Common myeloid progenitor, CD34-positive (primary cell): ENCODE measurements around the gene ASB3.

ENCODE experiments used
- CTCF ChIA-PET: fragments of 350-600 bp; sonication (Branson Sonifier 250); formaldehyde crosslinking; loops from one replicate; lab custom pipeline; 2021; ENCODE audit warnings: antibody characterized with exemption; lab: Charles Lee
- POLR2A ChIA-PET: fragments of 350-600 bp; sonication (Branson Sonifier 250); formaldehyde crosslinking; loops from one replicate; lab custom pipeline; 2021; ENCODE audit warnings: antibody characterized with exemption; lab: Charles Lee
- DNase-seq, 3 donors: peaks; one replicate each; pipeline versions ENCODE4 v3.0.0 to v3.0.0-alpha.2; 2013
- H3K27ac ChIP-seq, 2 experiments: 1 replicate in 1 of 2; 2 replicates in 1 of 2; pipeline ENCODE4 v1.7.0; 2013; ENCODE audit warnings: inconsistent platforms in 2 of 2, low read length in 2 of 2, mild to moderate bottlenecking in 2 of 2, low read depth in 1 of 2, moderate library complexity in 1 of 2; ENCODE audit not compliant: severe bottlenecking in 2 of 2, insufficient read depth in 1 of 2, poor library complexity in 1 of 2
- H3K27me3 ChIP-seq, 5 experiments: replicated peaks in 2 of 5; 1 replicate in 3 of 5; 2 replicates in 2 of 5; pipeline versions ENCODE4 v1.6.1 to v1.7.0; 2013; ENCODE audit warnings: low read length in 4 of 5, mild to moderate bottlenecking in 2 of 5, moderate library complexity in 2 of 5, inconsistent platforms in 1 of 5; ENCODE audit not compliant: insufficient read depth in 5 of 5, control insufficient read depth in 4 of 5
- H3K36me3 ChIP-seq, 4 experiments: 1 replicate in 2 of 4; 2 replicates in 2 of 4; pipeline versions ENCODE4 v1.6.1 to v1.7.0; 2013; ENCODE audit warnings: low read length in 3 of 4, control low read depth in 1 of 4, mild to moderate bottlenecking in 1 of 4; ENCODE audit not compliant: control insufficient read depth in 4 of 4, insufficient read depth in 4 of 4
- H3K4me1 ChIP-seq, 4 experiments: 1 replicate in 3 of 4; 2 replicates in 1 of 4; pipeline versions ENCODE4 v1.6.1 to v1.7.1; 2013; ENCODE audit warnings: low read length in 3 of 4, mild to moderate bottlenecking in 3 of 4, control low read depth in 1 of 4, inconsistent platforms in 1 of 4, moderate library complexity in 1 of 4; ENCODE audit not compliant: control insufficient read depth in 4 of 4, insufficient read depth in 4 of 4; ENCODE audit errors: control extremely low read depth in 1 of 4
- H3K4me3 ChIP-seq, 7 experiments: 1 replicate in 4 of 7; 2 replicates in 3 of 7; pipeline versions ENCODE4 v1.5.1 to v1.7.0; 2013; ENCODE audit warnings: mild to moderate bottlenecking in 7 of 7, low read length in 6 of 7, moderate library complexity in 6 of 7, inconsistent platforms in 2 of 7, low read depth in 2 of 7, control low read depth in 1 of 7; ENCODE audit not compliant: insufficient read depth in 4 of 7, control insufficient read depth in 1 of 7; ENCODE audit errors: extremely low read depth in 1 of 7
- H3K9me3 ChIP-seq, 5 experiments: 1 replicate in 4 of 5; 2 replicates in 1 of 5; pipeline versions ENCODE4 v1.6.1 to v1.7.1; 2013; ENCODE audit warnings: low read length in 4 of 5, mild to moderate bottlenecking in 2 of 5, inconsistent platforms in 1 of 5, low read depth in 1 of 5, moderate library complexity in 1 of 5; ENCODE audit not compliant: control insufficient read depth in 4 of 5, insufficient read depth in 2 of 5; ENCODE audit errors: control extremely low read depth in 1 of 5
- WGBS: methylation state at CpG from one replicate; pipeline ENCODE4 v1.1.5; 2013; ENCODE audit not compliant: insufficient coverage; 5-methylcytosine and 5-hydroxymethylcytosine counted together

Gene ASB3

GRCh38 chr2:53652131-53652530 lies 134.6 kb downstream of the ASB3 start:
- H3K36me3 ChIP-seq: no peaks in the 10 kb centered on the region
- no CpG with 5 or more reads among the region's 2 CpGs for WGBS
- H3K27ac ChIP-seq: no peak overlapping the region
- POLR2A ChIA-PET: no interaction called here
- CTCF ChIA-PET: no interaction called here
- H3K27me3 ChIP-seq: no peaks in the 10 kb centered on the region
- no peak overlapping the region for H3K4me3 ChIP-seq
- H3K4me1 ChIP-seq: no peaks in the 10 kb centered on the region
- no peak for DNase-seq
- H3K9me3 ChIP-seq: no peaks in the 10 kb centered on the region

GRCh38 chr2:53646788-53647187 lies 140.0 kb downstream of the ASB3 start:
- peaks cover 0 to 2% (median 0%) of the 10 kb centered on the region in 5 experiments for H3K27me3 ChIP-seq
- H3K27ac ChIP-seq: no peak overlapping the region
- POLR2A ChIA-PET: no interaction called here
- H3K4me1 ChIP-seq: no peaks in the 10 kb centered on the region
- H3K36me3 ChIP-seq: no peaks in the 10 kb centered on the region
- DNase-seq: no peak
- WGBS: 100% methylated on average over 2 of the region's 2 CpGs
- no peak overlapping the region for H3K4me3 ChIP-seq
- H3K9me3 ChIP-seq: no peaks in the 10 kb centered on the region
- CTCF ChIA-PET: no interaction called here

GRCh38 chr2:53641290-53641689 lies 145.5 kb downstream of the ASB3 start:
- Histone ChIP-seq H3K4me3 (no peak overlapping the region), H3K9me3 (no peaks in the 10 kb centered on the region), H3K4me1 (no peaks in the 10 kb centered on the region), H3K27ac (no peak overlapping the region), H3K36me3 (no peaks in the 10 kb centered on the region), H3K27me3 (peaks cover 0 to 4% (median 0%) of the 10 kb centered on the region in 5 experiments)
- DNase-seq: no peak
- CTCF ChIA-PET: interaction anchor here (1.4 kb wide), 1 partner anchor 10 kb away, joined by 3 read pairs; no protein-coding TSS in a partner anchor
- POLR2A ChIA-PET: no interaction called here
- 92% methylated on average over 3 of the region's 7 CpGs for WGBS

GRCh38 chr2:53640466-53640865 lies 146.3 kb downstream of the ASB3 start:
- ChIA-PET POLR2A (no interaction called here), CTCF (interaction anchor here (1.4 kb wide), 1 partner anchor 9 kb away, joined by 3 read pairs; no protein-coding TSS in a partner anchor)
- 100% methylated on average over 1 of the region's 3 CpGs for WGBS
- Histone ChIP-seq H3K27ac (no peak overlapping the region), H3K27me3 (peaks cover 0 to 4% (median 0%) of the 10 kb centered on the region in 5 experiments), H3K36me3 (no peaks in the 10 kb centered on the region), H3K4me1 (no peaks in the 10 kb centered on the region), H3K4me3 (no peak overlapping the region), H3K9me3 (no peaks in the 10 kb centered on the region)
- no peak for DNase-seq

GRCh38 chr2:53636596-53636995 lies 150.2 kb downstream of the ASB3 start:
- DNase-seq: no peak
- no peak overlapping the region for H3K27ac ChIP-seq
- H3K4me3 ChIP-seq: no peak overlapping the region
- no peaks in the 10 kb centered on the region for H3K36me3 ChIP-seq
- 98% methylated on average over 6 of the region's 6 CpGs for WGBS
- H3K4me1 ChIP-seq: no peaks in the 10 kb centered on the region
- ChIA-PET CTCF (no interaction called here), POLR2A (no interaction called here)
- no peaks in the 10 kb centered on the region for H3K27me3 ChIP-seq
- no peaks in the 10 kb centered on the region for H3K9me3 ChIP-seq

- H3K36me3 ChIP-seq: no peaks in the 10 kb centered on the region
- ChIA-PET POLR2A (no interaction called here), CTCF (no interaction called here)
- no peak overlapping the region for H3K27ac ChIP-seq
- 100% methylated on average over 2 of the region's 4 CpGs for WGBS
- no peaks in the 10 kb centered on the region for H3K9me3 ChIP-seq
- no peak for DNase-seq
- no peak overlapping the region for H3K4me3 ChIP-seq
- H3K4me1 ChIP-seq: no peaks in the 10 kb centered on the region
- no peaks in the 10 kb centered on the region for H3K27me3 ChIP-seq
Observed at GRCh38 chr2:53636109-53636508, 150.6 kb downstream of the ASB3 start.

- no peak overlapping the region for H3K4me3 ChIP-seq
- 92% methylated on average over 3 of the region's 3 CpGs for WGBS
- DNase-seq: no peak
- H3K27ac ChIP-seq: no peak overlapping the region
- H3K4me1 ChIP-seq: no peaks in the 10 kb centered on the region
- H3K9me3 ChIP-seq: no peaks in the 10 kb centered on the region
- CTCF ChIA-PET: no interaction called here
- POLR2A ChIA-PET: no interaction called here
- H3K36me3 ChIP-seq: no peaks in the 10 kb centered on the region
- H3K27me3 ChIP-seq: no peaks in the 10 kb centered on the region
Observed at GRCh38 chr2:53635694-53636093, 151.1 kb downstream of the ASB3 start.
